HEK293 (cell line): Measurements from ENCODE around the gene MTFR1L.

Experiments
- CTCF ChIP-seq: fragments of 450-650 bp; formaldehyde crosslinking; IDR thresholded peaks from 2 replicates; pipeline ENCODE4 v1.5.1; 2016; ENCODE audit warnings: missing biosample characterization, missing genetic modification characterization
- PRDM2 ChIP-seq: fragments of 450-650 bp; formaldehyde crosslinking; IDR thresholded peaks from 2 replicates; pipeline ENCODE4 v1.5.1; 2016; ENCODE audit warnings: missing biosample characterization, missing genetic modification characterization, borderline replicate concordance
- SCRT1 ChIP-seq: fragments of 450-650 bp; formaldehyde crosslinking; IDR thresholded peaks from 2 replicates; pipeline ENCODE4 v1.5.1; 2016; ENCODE audit warnings: missing biosample characterization, missing genetic modification characterization, borderline replicate concordance
- YY1 ChIP-seq: fragments of 450-650 bp; formaldehyde crosslinking; IDR thresholded peaks from 2 replicates; pipeline ENCODE4 v1.5.1; 2018; ENCODE audit warnings: missing biosample characterization, missing genetic modification characterization
- ZNF140 ChIP-seq: fragments of 450-650 bp; formaldehyde crosslinking; IDR thresholded peaks from 2 replicates; pipeline ENCODE4 v1.5.1; 2016; ENCODE audit warnings: missing biosample characterization, missing genetic modification characterization
- ZNF747 ChIP-seq: fragments of 450-650 bp; formaldehyde crosslinking; IDR thresholded peaks from 2 replicates; pipeline ENCODE4 v1.5.1; 2016; ENCODE audit warnings: missing biosample characterization, missing genetic modification characterization
- ZSCAN4 ChIP-seq: fragments of 450-650 bp; formaldehyde crosslinking; IDR thresholded peaks from 2 replicates; pipeline ENCODE4 v1.5.1; 2017; ENCODE audit warnings: missing biosample characterization, missing genetic modification characterization
- TF ChIP-seq, protein P1 (sequence below): fragments of 450-650 bp; formaldehyde crosslinking; IDR thresholded peaks from 2 replicates; pipeline ENCODE4 v1.5.1; 2016; ENCODE audit warnings: missing biosample characterization, missing genetic modification characterization, low read depth
- TF ChIP-seq, protein P2 (sequence below): fragments of 450-650 bp; formaldehyde crosslinking; IDR thresholded peaks from 2 replicates; pipeline ENCODE4 v1.5.1; 2016; ENCODE audit warnings: missing biosample characterization, missing genetic modification characterization, borderline replicate concordance

DNA sequence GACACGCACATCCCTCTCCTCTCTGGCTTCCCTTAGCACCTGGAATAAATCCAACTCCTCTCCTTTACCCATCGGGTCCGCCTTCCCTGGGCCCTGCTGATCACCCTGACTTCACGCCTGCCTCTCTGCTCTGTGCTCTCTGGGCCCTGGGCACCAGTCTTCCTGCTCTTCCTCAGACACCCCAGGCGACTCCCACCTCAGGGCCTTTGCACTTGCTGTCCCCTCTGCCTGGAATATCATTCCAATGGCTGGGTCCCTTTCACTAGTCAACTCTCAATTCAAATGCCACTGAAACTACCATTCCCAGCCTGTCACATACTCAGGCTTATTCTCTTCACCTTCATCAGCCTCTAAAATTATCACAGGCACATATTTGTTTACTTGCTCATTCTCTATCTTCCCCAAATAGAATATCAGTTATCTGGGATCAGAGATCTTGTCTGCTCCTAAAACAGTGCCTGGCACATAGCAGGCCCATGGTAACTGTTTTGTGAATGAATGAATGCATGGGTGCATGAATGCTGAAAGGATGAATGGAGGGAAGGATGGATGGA lies 47.0 kb upstream of the MTFR1L start:
- TF ChIP-seq CTCF (tag by site-specific recombination) (no peak), YY1 (tag by site-specific recombination) (no peak), SCRT1 (tag by site-specific recombination) (no peak), ZNF747 (no peak), PRDM2 (no peak), ZNF140 (tag by site-specific recombination) (no peak), ZSCAN4 (no peak)
- TF ChIP-seq, protein P1, sequence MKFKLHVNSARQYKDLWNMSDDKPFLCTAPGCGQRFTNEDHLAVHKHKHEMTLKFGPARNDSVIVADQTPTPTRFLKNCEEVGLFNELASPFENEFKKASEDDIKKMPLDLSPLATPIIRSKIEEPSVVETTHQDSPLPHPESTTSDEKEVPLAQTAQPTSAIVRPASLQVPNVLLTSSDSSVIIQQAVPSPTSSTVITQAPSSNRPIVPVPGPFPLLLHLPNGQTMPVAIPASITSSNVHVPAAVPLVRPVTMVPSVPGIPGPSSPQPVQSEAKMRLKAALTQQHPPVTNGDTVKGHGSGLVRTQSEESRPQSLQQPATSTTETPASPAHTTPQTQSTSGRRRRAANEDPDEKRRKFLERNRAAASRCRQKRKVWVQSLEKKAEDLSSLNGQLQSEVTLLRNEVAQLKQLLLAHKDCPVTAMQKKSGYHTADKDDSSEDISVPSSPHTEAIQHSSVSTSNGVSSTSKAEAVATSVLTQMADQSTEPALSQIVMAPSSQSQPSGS (tag by site-specific recombination): no peak
- TF ChIP-seq, protein P2, sequence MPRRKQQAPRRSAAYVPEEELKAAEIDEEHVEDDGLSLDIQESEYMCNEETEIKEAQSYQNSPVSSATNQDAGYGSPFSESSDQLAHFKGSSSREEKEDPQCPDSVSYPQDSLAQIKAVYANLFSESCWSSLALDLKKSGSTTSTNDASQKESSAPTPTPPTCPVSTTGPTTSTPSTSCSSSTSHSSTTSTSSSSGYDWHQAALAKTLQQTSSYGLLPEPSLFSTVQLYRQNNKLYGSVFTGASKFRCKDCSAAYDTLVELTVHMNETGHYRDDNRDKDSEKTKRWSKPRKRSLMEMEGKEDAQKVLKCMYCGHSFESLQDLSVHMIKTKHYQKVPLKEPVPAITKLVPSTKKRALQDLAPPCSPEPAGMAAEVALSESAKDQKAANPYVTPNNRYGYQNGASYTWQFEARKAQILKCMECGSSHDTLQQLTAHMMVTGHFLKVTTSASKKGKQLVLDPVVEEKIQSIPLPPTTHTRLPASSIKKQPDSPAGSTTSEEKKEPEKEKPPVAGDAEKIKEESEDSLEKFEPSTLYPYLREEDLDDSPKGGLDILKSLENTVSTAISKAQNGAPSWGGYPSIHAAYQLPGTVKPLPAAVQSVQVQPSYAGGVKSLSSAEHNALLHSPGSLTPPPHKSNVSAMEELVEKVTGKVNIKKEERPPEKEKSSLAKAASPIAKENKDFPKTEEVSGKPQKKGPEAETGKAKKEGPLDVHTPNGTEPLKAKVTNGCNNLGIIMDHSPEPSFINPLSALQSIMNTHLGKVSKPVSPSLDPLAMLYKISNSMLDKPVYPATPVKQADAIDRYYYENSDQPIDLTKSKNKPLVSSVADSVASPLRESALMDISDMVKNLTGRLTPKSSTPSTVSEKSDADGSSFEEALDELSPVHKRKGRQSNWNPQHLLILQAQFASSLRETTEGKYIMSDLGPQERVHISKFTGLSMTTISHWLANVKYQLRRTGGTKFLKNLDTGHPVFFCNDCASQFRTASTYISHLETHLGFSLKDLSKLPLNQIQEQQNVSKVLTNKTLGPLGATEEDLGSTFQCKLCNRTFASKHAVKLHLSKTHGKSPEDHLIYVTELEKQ (tag by site-specific recombination): no peak
